GM23338 (cell line): ENCODE measurements around the gene RPS6KA5. TPM values are rescaled to one million over a fixed set of nuclear protein-coding genes. Genes with fewer than 3 reads are reported as not detected.

Source experiments
- ATAC-seq: fragments of 200-7000 bp; cut with Tn5 transposase; 3 replicates; pipeline ENCODE4 v1.9.1; 2020
- DNase-seq: peaks from one replicate; pipeline ENCODE4 v3.0.0-alpha.2; 2015; ENCODE audit warnings: low spot score
- H2AFZ ChIP-seq: fragments of 200-600 bp; sonication (generic); 2 replicates; pipeline ENCODE4 v1.8.0; 2016; ENCODE audit warnings: antibody characterized with exemption, mild to moderate bottlenecking, moderate library complexity
- H3F3A ChIP-seq: fragments of 200-600 bp; sonication (generic); replicated peaks from 2 replicates; pipeline ENCODE4 v1.8.0; 2017; ENCODE audit warnings: antibody characterized with exemption, mixed run types, low read depth
- H3K27ac ChIP-seq: fragments of 200-600 bp; sonication (generic); 2 replicates; pipeline ENCODE4 v1.6.1; 2016; ENCODE audit warnings: low read depth
- H3K27me3 ChIP-seq: fragments of 200-600 bp; sonication (generic); 2 replicates; pipeline ENCODE4 v1.8.0; 2016; ENCODE audit warnings: mild to moderate bottlenecking, mixed run types, moderate library complexity; ENCODE audit not compliant: insufficient read depth
- H3K36me3 ChIP-seq: fragments of 200-600 bp; sonication (generic); 2 replicates; pipeline ENCODE4 v1.8.0; 2016; ENCODE audit warnings: mild to moderate bottlenecking; ENCODE audit not compliant: insufficient read depth
- H3K4me1 ChIP-seq: fragments of 200-600 bp; sonication (generic); 2 replicates; pipeline ENCODE4 v1.8.0; 2016; ENCODE audit warnings: mild to moderate bottlenecking, moderate library complexity; ENCODE audit not compliant: insufficient read depth
- H3K4me2 ChIP-seq: fragments of 200-600 bp; sonication (generic); 2 replicates; pipeline ENCODE4 v1.7.1; 2017; ENCODE audit warnings: mixed run types
- H3K4me3 ChIP-seq: fragments of 200-600 bp; sonication (generic); 2 replicates; pipeline ENCODE4 v1.6.1; 2016; ENCODE audit warnings: mixed run types
- H3K79me2 ChIP-seq: fragments of 200-600 bp; sonication (generic); replicated peaks from 2 replicates; pipeline ENCODE4 v1.8.0; 2017; ENCODE audit warnings: mild to moderate bottlenecking; ENCODE audit not compliant: insufficient read depth
- H3K9me2 ChIP-seq: fragments of 200-600 bp; sonication (generic); 2 replicates; pipeline ENCODE4 v1.8.0; 2017; ENCODE audit not compliant: insufficient read depth
- H4K20me1 ChIP-seq: fragments of 200-600 bp; sonication (generic); replicated peaks from 2 replicates; pipeline ENCODE4 v1.8.0; 2017; ENCODE audit warnings: mild to moderate bottlenecking; ENCODE audit not compliant: insufficient read depth
- H3K27ac Mint-ChIP-seq: 2 replicates; pipeline ENCODE4 v1.8.0; 2020; ENCODE audit warnings: inconsistent platforms, mild to moderate bottlenecking, moderate library complexity, mixed read lengths
- H3K27me3 Mint-ChIP-seq: 3 replicates; pipeline ENCODE4 v1.8.0; 2022; ENCODE audit warnings: low read depth, mild to moderate bottlenecking, moderate library complexity, mixed read lengths, inconsistent platforms; ENCODE audit not compliant: insufficient read depth, poor library complexity
- H3K36me3 Mint-ChIP-seq: 3 replicates; pipeline ENCODE4 v1.8.0; 2021; ENCODE audit warnings: low read depth, mild to moderate bottlenecking, inconsistent platforms, moderate library complexity, mixed read lengths
- H3K4me1 Mint-ChIP-seq: 3 replicates; pipeline ENCODE4 v1.8.0; 2020; ENCODE audit warnings: mild to moderate bottlenecking, inconsistent platforms, mixed read lengths
- H3K4me3 Mint-ChIP-seq: 3 replicates; pipeline ENCODE4 v1.8.0; 2021; ENCODE audit warnings: moderate library complexity, mild to moderate bottlenecking, inconsistent platforms, mixed read lengths
- H3K9me3 Mint-ChIP-seq: 3 replicates; pipeline ENCODE4 v1.8.0; 2020; ENCODE audit warnings: moderate library complexity, mild to moderate bottlenecking, inconsistent platforms, mixed read lengths
- CREB1 ChIP-seq: fragments of 250-450 bp; sonication (Bioruptor Pico); IDR thresholded peaks from 2 replicates; pipeline ENCODE4 v1.5.0; 2020; ENCODE audit warnings: low read depth, mild to moderate bottlenecking, moderate library complexity
- CTCF ChIP-seq, 2 experiments: fragments of 200-600 bp in 1 of 2; sonication (generic) in 1 of 2; conservative IDR thresholded peaks; 2 replicates each; pipeline versions ENCODE4 v1.5.1 to v1.6.1; 2016 to 2017; ENCODE audit warnings: antibody characterized with exemption in 2 of 2, low read depth in 2 of 2, mild to moderate bottlenecking in 2 of 2, moderate library complexity in 1 of 2
- ETS1 ChIP-seq: IDR thresholded peaks from 2 replicates; pipeline ENCODE4 v1.6.1; 2016; ENCODE audit warnings: antibody characterized with exemption
- EZH2phosphoT487 ChIP-seq: fragments of 200-600 bp; sonication (generic); IDR thresholded peaks from one replicate; pipeline ENCODE4 v1.8.1; 2018; ENCODE audit warnings: antibody characterized with exemption; ENCODE audit not compliant: unreplicated experiment
- NANOG ChIP-seq: IDR thresholded peaks from 2 replicates; pipeline ENCODE4 v1.6.1; 2016; ENCODE audit warnings: antibody characterized with exemption, borderline replicate concordance
- STAT1 ChIP-seq: IDR thresholded peaks from one replicate; pipeline ENCODE4 v1.6.1; 2016; ENCODE audit warnings: antibody characterized with exemption; ENCODE audit not compliant: unreplicated experiment
- ZNF462 ChIP-seq: fragments of 250-450 bp; sonication (Bioruptor Pico); IDR thresholded peaks from 2 replicates; pipeline ENCODE4 v1.5.0; 2020; ENCODE audit warnings: mild to moderate bottlenecking, moderate library complexity
- polyA plus RNA-seq: library from polyadenylated mRNA; unstranded; fragments of >200 nt; fragmentation: Nextera tagmentation; extraction: Ambion mirVana; gene quantifications from 2 replicates; pipeline ENCODE4 v1.2.1, GENCODE V29; 2016
- total RNA-seq: library from RNA; depleted of rRNA; stranded (reverse); fragments of >200 nt; shearing (Covaris generic); gene quantifications from 2 replicates; pipeline ENCODE4 v1.2.3, GENCODE V29; 2014

Gene RPS6KA5
- total and polyA plus RNA-seq, 2 experiments from 2014 or later = 2.1 to 2.4 TPM

- TF ChIP-seq ZNF462 (CRISPR knock-in tag) = no peak
- TF ChIP-seq NANOG = no peak
- TF ChIP-seq STAT1 = no peak
Observed at GRCh38 chr14:91005716-91006115, 54.7 kb downstream of the RPS6KA5 start (continued).

- DNase-seq (no peak), ATAC-seq (no peak)
- Histone ChIP-seq H2AFZ (no peak overlapping the region), H3K4me3 (no peak overlapping the region), H3K79me2 (no peaks in the 10 kb centered on the region), H3K9me2 (no peaks in the 10 kb centered on the region), H3K27me3 (no peaks in the 10 kb centered on the region), H3F3A (no peaks in the 10 kb centered on the region), H4K20me1 (no peaks in the 10 kb centered on the region), H3K27ac (no peak overlapping the region), H3K4me1 (no peaks in the 10 kb centered on the region), H3K4me2 (no peak overlapping the region), H3K36me3 (no peaks in the 10 kb centered on the region)
- H3K27ac Mint-ChIP-seq = no peak overlapping the region
- H3K4me3 Mint-ChIP-seq = no peak overlapping the region
- H3K4me1 Mint-ChIP-seq = no peaks in the 10 kb centered on the region
- H3K36me3 Mint-ChIP-seq = no peaks in the 10 kb centered on the region
- no peaks in the 10 kb centered on the region for H3K9me3 Mint-ChIP-seq
- peaks cover 1% of the 10 kb centered on the region for H3K27me3 Mint-ChIP-seq
- TF ChIP-seq ZNF462 (CRISPR knock-in tag) = no peak
- no peak for TF ChIP-seq ETS1
- no peak for TF ChIP-seq CREB1
- no peak for TF ChIP-seq EZH2phosphoT487
- TF ChIP-seq CTCF (conservative IDR thresholded peaks at IDR 0.05; ENCODE audit: low read depth in 2 of 2) = no peak
- TF ChIP-seq STAT1 = no peak
Observed at GRCh38 chr14:91004987-91005386, 55.5 kb downstream of the RPS6KA5 start.
